ENCODE results near the gene DPAGT1.

- TF ChIP-seq REST (IDR thresholded peaks at IDR 0.05; ENCODE audit: insufficient read depth in 1 of 2, low read depth in 2 of 2, low read length in 2 of 2) (no peak), POLR2AphosphoS5 (IDR thresholded peaks at IDR 0.05; ENCODE audit: low read depth, low read length) (no peak), SIN3A (IDR thresholded peaks at IDR 0.05; ENCODE audit: borderline replicate concordance, insufficient read depth, low read length) (peak; percentile 90; the same call in 1 of the 2 replicates), TAF1 (IDR thresholded peaks at IDR 0.05; ENCODE audit: borderline replicate concordance, insufficient read depth, low read length) (no peak)
These were observed 477 bp downstream of the DPAGT1 start for GRCh38 chr11:119100994-119101758.
